Stomach (tissue), 9 donors: ENCODE measurements around the gene SYT6. TPM values are rescaled to one million over a fixed set of nuclear protein-coding genes. Genes with fewer than 3 reads are reported as not detected.

Experiments
- DNase-seq, 2 donors: peaks; one replicate each; pipeline versions ENCODE4 v3.0.0 to v3.0.0-alpha.2; 2013 to 2019
- H3K27ac ChIP-seq, 5 donors: fragments of 200-600 bp in 4 of 5; sonication (generic) in 4 of 5; one replicate each; pipeline ENCODE4 v1.5.1; 2013 to 2019; ENCODE audit warnings: mild to moderate bottlenecking in 1 of 5, moderate library complexity in 1 of 5
- H3K27me3 ChIP-seq, 3 donors: fragments of 200-600 bp; sonication (generic); one replicate each; pipeline ENCODE4 v1.5.1; 2017 to 2019; ENCODE audit warnings: mixed run types in 1 of 3
- H3K36me3 ChIP-seq, 4 donors: fragments of 200-600 bp; sonication (generic); 1 replicate in 3 of 4; 2 replicates in 1 of 4; pipeline ENCODE4 v1.5.1; 2016 to 2019
- H3K4me1 ChIP-seq, 4 donors: fragments of 200-600 bp; sonication (generic); one replicate each; pipeline ENCODE4 v1.5.1; 2016 to 2019
- H3K4me3 ChIP-seq, 4 donors: fragments of 200-600 bp; sonication (generic) in 3 of 4; one replicate each; pipeline ENCODE4 v1.5.1; 2016 to 2019; ENCODE audit warnings: mild to moderate bottlenecking in 1 of 4
- H3K9me3 ChIP-seq, 4 donors: fragments of 200-600 bp; sonication (generic); one replicate each; pipeline ENCODE4 v1.5.1; 2016 to 2019
- CTCF ChIP-seq, 7 experiments: fragments of 450-650 bp in 4 of 7; fragments of 200-600 bp in 3 of 7; sonication (generic) in 3 of 7; IDR thresholded peaks; one replicate each; pipeline ENCODE4 v1.5.1; 2016 to 2019; ENCODE audit warnings: antibody characterized with exemption in 7 of 7, control low read depth in 2 of 7, mild to moderate bottlenecking in 1 of 7
- EP300 ChIP-seq: sonication (generic); formaldehyde crosslinking; IDR thresholded peaks from one replicate; pipeline ENCODE4 v1.6.1; 2017; ENCODE audit warnings: antibody characterized with exemption
- POLR2A ChIP-seq, 4 donors: fragments of 450-650 bp; IDR thresholded peaks; one replicate each; pipeline ENCODE4 v1.6.1; 2016; ENCODE audit warnings: antibody characterized with exemption in 4 of 4, control low read depth in 2 of 4, mild to moderate bottlenecking in 1 of 4, moderate library complexity in 1 of 4
- POLR2AphosphoS5 ChIP-seq, 3 donors: sonication (generic); formaldehyde crosslinking; IDR thresholded peaks; one replicate each; pipeline ENCODE4 v1.6.1; 2016; ENCODE audit warnings: antibody characterized with exemption in 3 of 3
- WGBS, 5 donors: extraction: QIAGEN DNeasy Blood & Tissue Kit in 3 of 5; methylation state at CpG; one replicate each; pipeline versions ENCODE4 v1.1.5 to v1.1.7; 2013 to 2018; 5-methylcytosine and 5-hydroxymethylcytosine counted together
- intact Hi-C: fragments of 100-400 bp; cut with DNase I; formaldehyde crosslinking; loops from one replicate; pipeline ENCODE4 v1.15.1; 2023; ENCODE audit warnings: low total_unique reads
- polyA plus RNA-seq, 3 donors: library from polyadenylated mRNA; stranded (reverse); fragments of 200-250 nt; gene quantifications; one replicate each; pipeline ENCODE4 v1.2.3, GENCODE V29; 2013
- total RNA-seq, 5 donors: library from RNA; depleted of rRNA; stranded (reverse); fragments of >200 nt; gene quantifications; one replicate each; pipeline versions ENCODE4 v1.1.0 to v1.2.3, GENCODE V29; 2014 to 2016
- donor health status: healthy with polysubstance abuse.
- donor health status: Bipolar disorder and iron deficiency.
- donor health status: healthy.

The SYT6 gene
- total and polyA plus RNA-seq, 8 donors = 0.18 to 86.6 (median 1.7) TPM; not detected in 4

GRCh38 chr1:114114185-114115094, 39.2 kb downstream of the SYT6 start:
- Histone ChIP-seq H3K4me1 (peaks cover 0 to 4% (median 0%) of the 10 kb centered on the region in 4 donors), H3K27me3 (no peaks in the 10 kb centered on the region), H3K9me3 (no peaks in the 10 kb centered on the region), H3K27ac (no peak overlapping the region), H3K36me3 (no peaks in the 10 kb centered on the region), H3K4me3 (no peak overlapping the region)
- intact Hi-C loops = no loop called here
- TF ChIP-seq POLR2A (IDR thresholded peaks at IDR 0.05) = no peak
- TF ChIP-seq EP300 = no peak
- TF ChIP-seq POLR2AphosphoS5 (IDR thresholded peaks at IDR 0.05) = no peak
- TF ChIP-seq CTCF (IDR thresholded peaks at IDR 0.05) = no peak
- 67 to 80% (median 75%) methylated on average over 8 of the region's 8 CpGs for WGBS, 5 donors
- no peak for DNase-seq

GRCh38 chr1:114113411-114114184, 40.1 kb downstream of the SYT6 start:
- intact Hi-C loops = no loop called here
- Histone ChIP-seq H3K27ac (peak overlapping the region in 1 of 5 donors; percentile 27), H3K36me3 (no peaks in the 10 kb centered on the region), H3K9me3 (no peaks in the 10 kb centered on the region), H3K4me3 (no peak overlapping the region), H3K4me1 (peaks cover 0 to 4% (median 0%) of the 10 kb centered on the region in 4 donors), H3K27me3 (no peaks in the 10 kb centered on the region)
- no peak for TF ChIP-seq EP300
- TF ChIP-seq POLR2AphosphoS5 (IDR thresholded peaks at IDR 0.05) = no peak
- TF ChIP-seq CTCF (IDR thresholded peaks at IDR 0.05) = no peak
- no peak for TF ChIP-seq POLR2A (IDR thresholded peaks at IDR 0.05)
- 52 to 68% (median 56%) methylated on average over 10 of the region's 10 CpGs for WGBS, 5 donors
- DNase-seq = no peak

- TF ChIP-seq POLR2AphosphoS5 (IDR thresholded peaks at IDR 0.05) = no peak
- TF ChIP-seq EP300 = no peak
- TF ChIP-seq CTCF (IDR thresholded peaks at IDR 0.05) = no peak
- no peak for TF ChIP-seq POLR2A (IDR thresholded peaks at IDR 0.05)
- H3K4me1 ChIP-seq = peaks cover 0 to 4% (median 0%) of the 10 kb centered on the region in 4 donors
- no peak for DNase-seq
- no peaks in the 10 kb centered on the region for H3K27me3 ChIP-seq
- H3K4me3 ChIP-seq = no peak overlapping the region
- 43 to 70% (median 45%) methylated on average over 2 to 4 of the region's 4 CpGs for WGBS, 5 donors
- no peaks in the 10 kb centered on the region for H3K9me3 ChIP-seq
- H3K27ac ChIP-seq = no peak overlapping the region
- intact Hi-C loops = no loop called here
- no peaks in the 10 kb centered on the region for H3K36me3 ChIP-seq
These were observed 40.9 kb downstream of the SYT6 start for GRCh38 chr1:114112775-114113174.
